GM19455 (cell line): Measurements from ENCODE around the gene SLC17A9.
"Not testable (repeated sequence)": the region's sequence is repeated elsewhere in the genome, so short reads cannot be mapped to it uniquely, and the experiment has no call there.

Experiments
- ATAC-seq: cut with Tn5 transposase; IDR thresholded peaks from one replicate; pipeline ENCODE4 v1.9.1; 2021; ENCODE audit not compliant: unreplicated experiment

The SLC17A9 gene

GRCh38 chr20:62955519-62956386 is 3.2 kb downstream of the SLC17A9 start:
- no peak for ATAC-seq

GRCh38 chr20:62956387-62957135 is 4.1 kb downstream of the SLC17A9 start:
- ATAC-seq, result no peak

- no peak for ATAC-seq
Observed at GRCh38 chr20:62957136-62958117, 4.9 kb downstream of the SLC17A9 start.

GRCh38 chr20:62958388-62959100 is 6.0 kb downstream of the SLC17A9 start:
- ATAC-seq, result no peak

- ATAC-seq, result no peak
Observed at GRCh38 chr20:62959101-62959971, 6.8 kb downstream of the SLC17A9 start.

- ATAC-seq, result no peak
Observed at GRCh38 chr20:62959998-62960436, 7.5 kb downstream of the SLC17A9 start.

GRCh38 chr20:62960446-62961309 is 8.2 kb downstream of the SLC17A9 start:
- not testable (repeated sequence) for ATAC-seq

GRCh38 chr20:62961310-62961783 is 8.8 kb downstream of the SLC17A9 start:
- ATAC-seq, result no peak

- ATAC-seq, result no peak
Observed at GRCh38 chr20:62961799-62962198, 9.3 kb downstream of the SLC17A9 start.

GRCh38 chr20:62962221-62962879 is 9.8 kb downstream of the SLC17A9 start:
- ATAC-seq, result no peak

GRCh38 chr20:62962891-62963613 is 10.5 kb downstream of the SLC17A9 start:
- ATAC-seq, result no peak

- ATAC-seq, result no peak
Observed at GRCh38 chr20:62963614-62964397, 11.3 kb downstream of the SLC17A9 start.

- ATAC-seq, result no peak
Observed at GRCh38 chr20:62964700-62965099, 12.2 kb downstream of the SLC17A9 start.

- no peak for ATAC-seq
Observed at GRCh38 chr20:62965363-62965771, 12.9 kb downstream of the SLC17A9 start.

GRCh38 chr20:62966212-62967148 is 14.0 kb downstream of the SLC17A9 start:
- no peak for ATAC-seq
